ENCODE data around the gene VAV3.

Gene VAV3

DNA sequence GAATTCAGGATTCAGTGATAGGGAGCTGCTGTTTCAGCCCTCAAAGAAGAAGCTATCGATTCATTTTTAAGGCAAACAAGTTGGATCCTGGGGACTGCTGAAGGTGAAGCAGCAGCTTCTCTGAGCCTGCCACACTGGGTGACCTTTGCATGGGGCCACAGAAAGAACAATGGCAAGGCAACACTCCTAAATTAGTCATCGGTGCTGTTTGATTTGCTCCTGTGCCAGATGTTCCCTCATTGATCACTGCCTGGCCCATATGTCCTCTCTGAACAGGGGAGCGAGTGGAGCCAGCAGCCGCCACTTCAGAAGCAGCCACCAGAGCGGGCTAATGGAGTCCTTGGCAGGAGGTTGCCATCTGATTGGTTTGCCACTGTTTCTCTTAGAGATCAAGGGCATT is 432.7 kb downstream of the VAV3 start:
- DNase-seq (ENCODE audit: low read depth): no peak

DNA sequence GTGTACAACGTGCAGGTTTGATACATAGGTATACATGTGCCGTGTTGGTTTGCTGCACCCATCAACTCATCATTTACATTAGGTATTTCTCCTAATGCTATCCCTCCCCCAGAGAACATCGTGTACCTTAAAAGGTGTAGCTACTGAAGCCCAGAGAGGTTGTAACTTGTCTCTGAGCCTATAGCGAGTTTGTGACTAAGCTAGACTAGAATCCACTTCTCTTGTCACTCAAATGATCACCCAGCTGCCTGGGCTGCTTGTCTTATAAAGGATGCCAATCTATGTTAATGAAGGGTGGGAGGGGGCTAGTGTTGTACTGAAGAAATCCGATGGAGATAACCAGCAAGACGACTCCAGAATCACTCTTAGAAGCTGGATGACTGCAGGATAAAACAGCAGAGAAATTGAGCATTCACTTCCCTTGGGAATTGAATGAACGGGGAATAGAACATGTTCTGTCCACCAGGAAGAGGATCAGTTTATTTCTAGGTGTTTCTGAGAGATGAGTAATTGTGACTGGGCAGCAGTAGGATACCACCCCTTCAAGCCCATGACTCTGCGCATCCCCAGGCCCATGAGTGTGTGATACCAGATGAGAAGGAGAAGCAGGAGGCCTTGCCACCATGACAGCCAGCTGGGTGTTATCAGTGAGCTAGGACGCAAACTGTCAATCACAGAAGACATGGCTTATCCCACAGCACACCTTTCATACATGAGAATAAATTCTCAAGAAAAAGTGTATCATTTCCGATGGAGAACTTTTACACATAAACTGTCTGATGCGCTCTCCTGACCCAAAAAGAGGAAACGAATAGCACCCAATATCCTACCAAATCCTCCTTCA is 433.7 kb downstream of the VAV3 start:
- no peak for DNase-seq (ENCODE audit: low read depth)

DNA sequence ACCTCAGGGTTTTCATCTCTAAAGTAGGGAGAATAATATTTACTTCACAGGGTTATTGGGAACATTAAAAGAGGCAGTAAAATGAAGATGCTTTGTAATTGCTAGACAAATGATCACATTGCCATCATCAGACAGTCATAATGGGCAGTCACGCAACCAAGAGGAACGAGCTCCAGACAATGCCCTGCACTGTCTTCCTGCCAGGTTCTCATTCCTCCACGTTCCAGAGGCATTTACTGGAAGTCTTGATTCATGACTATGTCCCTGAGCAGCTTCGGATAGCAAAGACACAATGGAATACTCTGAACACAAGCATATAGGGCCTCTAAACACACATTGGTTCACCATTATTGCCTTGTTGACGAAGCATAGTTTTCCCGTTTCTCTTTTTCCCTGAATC is 434.4 kb downstream of the VAV3 start:
- DNase-seq (ENCODE audit: low read depth): no peak

DNA sequence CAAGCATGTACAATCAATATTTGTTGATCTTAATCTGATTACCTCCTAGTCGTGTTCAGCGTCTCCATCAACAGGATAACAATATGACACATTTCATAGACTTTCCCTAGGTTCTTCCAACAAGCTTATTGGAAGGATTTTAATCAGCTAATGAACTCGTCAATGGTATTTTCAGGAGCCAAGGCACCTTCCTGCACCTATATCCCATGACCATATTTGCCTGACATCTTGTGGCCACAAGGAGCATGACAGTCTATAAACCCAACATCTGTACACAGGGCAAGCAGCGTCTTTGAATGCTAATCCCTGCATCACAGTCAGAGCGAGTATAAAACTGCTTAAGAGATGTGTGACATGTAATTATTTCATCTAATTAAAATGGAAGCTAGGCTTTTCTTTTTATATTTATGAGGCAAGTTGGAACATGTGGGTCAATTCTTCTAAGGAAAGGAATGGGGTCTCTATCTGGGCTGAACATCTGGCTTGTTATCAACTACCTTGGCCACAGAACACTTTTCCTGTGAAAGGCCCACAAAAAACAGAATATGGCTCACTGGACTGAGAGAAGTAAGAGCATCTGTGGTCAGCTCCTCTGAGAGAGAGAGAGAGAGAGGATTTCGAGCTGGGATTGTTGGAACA is 435.4 kb downstream of the VAV3 start:
- DNase-seq (ENCODE audit: low read depth): no peak

DNA sequence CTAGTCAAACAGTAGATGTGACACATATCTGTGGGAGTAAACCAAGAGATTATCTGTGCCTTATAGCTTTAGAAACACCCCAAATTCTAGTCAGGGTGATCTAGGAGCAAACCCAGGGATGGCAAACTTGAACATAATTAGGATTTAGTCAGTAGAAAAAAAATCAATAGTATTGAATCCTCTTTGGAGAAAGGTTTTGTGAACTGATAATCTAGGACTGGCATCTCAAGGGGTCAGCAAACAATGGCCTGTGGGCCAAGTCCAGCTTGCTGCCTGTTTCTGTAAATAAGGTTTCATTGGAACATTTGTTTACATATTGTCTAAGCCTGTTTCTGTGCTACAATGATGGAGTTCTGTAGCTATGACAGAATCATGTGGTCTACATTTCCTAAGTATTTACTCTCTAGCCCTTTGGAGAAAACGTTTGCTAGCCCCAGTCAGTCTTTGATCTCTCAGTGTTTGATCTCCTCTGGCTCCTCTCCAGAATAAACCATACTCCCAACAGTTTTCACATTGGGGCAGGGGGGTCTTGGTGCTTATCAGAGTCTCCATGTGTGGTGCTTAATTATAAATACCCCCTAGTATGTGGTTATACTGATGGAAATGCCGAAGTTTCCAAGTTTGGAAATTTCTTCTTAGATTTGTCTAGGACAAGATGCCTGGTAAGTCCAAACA is 438.3 kb downstream of the VAV3 start:
- DNase-seq (ENCODE audit: low read depth): no peak

DNA sequence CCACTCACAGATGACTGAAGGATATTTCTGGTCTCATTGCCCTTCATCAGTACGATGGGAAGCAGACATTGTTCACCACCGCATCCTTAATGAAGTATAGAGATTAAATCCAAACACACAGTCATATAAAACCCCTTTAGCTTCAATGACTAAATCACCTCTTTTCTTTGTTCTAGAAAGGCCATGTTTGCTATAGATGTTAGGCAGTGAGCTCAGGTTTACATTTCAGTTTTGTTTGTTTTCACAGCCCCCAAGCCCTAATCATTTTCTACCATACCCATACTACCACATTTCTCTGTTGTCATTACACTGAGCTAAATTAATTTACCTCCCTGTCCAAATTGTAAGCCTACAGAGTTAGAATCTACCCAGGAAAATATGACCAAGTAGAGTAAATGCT is 439.0 kb downstream of the VAV3 start:
- DNase-seq (ENCODE audit: low read depth): no peak

DNA sequence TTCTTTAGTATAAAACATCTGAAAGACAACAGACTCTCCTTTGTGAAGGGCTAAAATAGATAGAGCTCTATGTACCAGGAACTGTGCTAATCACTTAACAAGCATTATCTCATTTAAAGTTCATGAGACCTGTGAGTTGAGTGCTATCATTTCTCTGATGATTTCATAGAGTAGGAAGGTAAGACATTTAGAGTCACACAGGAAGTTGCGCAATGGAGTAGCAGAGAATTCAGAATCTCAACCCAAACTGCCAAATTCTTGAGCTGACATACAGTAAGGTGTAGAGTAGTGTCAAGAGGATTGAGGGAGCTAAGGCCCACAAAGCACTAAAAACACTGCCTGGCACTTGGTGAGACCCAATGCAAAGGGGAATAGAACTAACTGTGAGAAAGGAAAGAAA is 439.8 kb downstream of the VAV3 start:
- DNase-seq (ENCODE audit: low read depth): no peak

DNA sequence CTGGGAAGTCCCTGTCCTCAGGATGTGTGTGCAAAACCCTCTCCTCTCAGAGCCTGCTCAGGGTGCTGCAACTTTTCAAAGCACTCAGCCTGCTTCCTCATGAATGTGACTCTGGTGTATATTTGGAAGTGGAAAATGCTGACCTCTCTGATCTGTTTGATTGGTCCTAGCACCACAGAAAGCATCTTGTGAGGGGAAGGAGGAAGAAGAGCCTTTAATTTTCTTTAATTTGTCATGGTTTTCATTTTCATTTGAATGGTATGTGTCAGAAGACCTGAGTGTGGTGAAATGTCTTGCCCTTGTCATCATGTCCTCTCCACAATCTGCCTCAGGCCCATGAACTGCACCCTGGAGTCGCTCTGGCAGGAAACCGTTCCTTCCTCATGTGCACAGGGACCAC is 440.7 kb downstream of the VAV3 start:
- no peak for DNase-seq (ENCODE audit: low read depth)

DNA sequence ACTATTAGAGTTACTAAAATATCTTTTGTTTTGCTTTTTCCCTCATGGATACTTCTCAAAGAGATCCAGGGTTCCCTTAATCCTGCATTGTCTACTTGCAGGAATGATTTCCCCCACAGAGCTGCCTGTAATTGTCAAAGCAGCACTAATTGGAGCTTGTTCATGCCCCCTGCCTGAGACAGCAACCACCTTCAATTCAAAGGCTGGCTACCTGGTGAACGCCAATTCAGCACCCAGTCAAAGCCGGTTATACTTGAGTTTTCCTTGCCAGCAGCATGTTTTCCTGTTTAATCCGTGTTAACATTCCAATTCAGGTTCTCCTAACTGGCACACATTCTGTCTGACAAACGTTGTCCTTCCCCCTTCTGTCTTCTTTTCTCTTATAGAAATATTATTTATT is 441.2 kb downstream of the VAV3 start:
- DNase-seq (ENCODE audit: low read depth): no peak

DNA sequence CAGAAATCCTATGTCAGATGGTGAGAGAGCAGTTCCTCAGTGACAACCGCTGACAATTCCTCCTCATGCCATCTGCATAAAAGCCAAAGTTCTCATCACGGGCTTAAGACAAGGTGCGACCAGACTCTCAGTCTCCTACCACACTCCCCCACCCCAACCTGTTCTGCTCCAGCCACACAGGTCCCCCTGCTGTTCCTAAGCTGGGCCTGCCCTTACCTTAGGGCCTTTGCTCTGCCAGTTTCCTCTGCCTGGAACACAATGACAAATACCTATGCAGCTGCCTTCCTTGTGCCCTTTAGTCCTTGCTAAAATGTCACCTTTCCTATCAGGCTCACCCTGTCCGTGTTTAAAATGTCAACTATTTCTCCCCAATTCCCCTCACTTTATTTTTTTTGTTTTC is 441.9 kb downstream of the VAV3 start:
- no peak for DNase-seq (ENCODE audit: low read depth)

Measured in activated T-cell treated with anti-CD3 and anti-CD28 coated beads for 48 hours (primary cell).